GM19438 (cell line): ENCODE data around the gene PLXNA4.

Experiments used
- ATAC-seq: cut with Tn5 transposase; IDR thresholded peaks from one replicate; pipeline ENCODE4 v1.9.1; 2021; ENCODE audit warnings: low read depth; ENCODE audit not compliant: unreplicated experiment

The PLXNA4 gene

GRCh38 chr7:132485136-132485535 is 91.1 kb downstream of the PLXNA4 start:
- no peak for ATAC-seq

GRCh38 chr7:132482866-132483265 is 93.4 kb downstream of the PLXNA4 start:
- ATAC-seq, result no peak

- no peak for ATAC-seq
Observed at GRCh38 chr7:132480534-132480933, 95.7 kb downstream of the PLXNA4 start.

- no peak for ATAC-seq
Observed at GRCh38 chr7:132476541-132476940, 99.7 kb downstream of the PLXNA4 start.

- no peak for ATAC-seq
Observed at GRCh38 chr7:132475669-132476116, 100.6 kb downstream of the PLXNA4 start.

GRCh38 chr7:132475037-132475668 is 101.1 kb downstream of the PLXNA4 start:
- ATAC-seq, result no peak

GRCh38 chr7:132472463-132473120 is 103.7 kb downstream of the PLXNA4 start:
- no peak for ATAC-seq

GRCh38 chr7:132471515-132471914 is 104.8 kb downstream of the PLXNA4 start:
- no peak for ATAC-seq

GRCh38 chr7:132469681-132470080 is 106.6 kb downstream of the PLXNA4 start:
- no peak for ATAC-seq

- ATAC-seq, result no peak
Observed at GRCh38 chr7:132469264-132469663, 107.0 kb downstream of the PLXNA4 start.

GRCh38 chr7:132466367-132466766 is 109.9 kb downstream of the PLXNA4 start:
- ATAC-seq, result no peak

- no peak for ATAC-seq
Observed at GRCh38 chr7:132465516-132465915, 110.8 kb downstream of the PLXNA4 start.

- ATAC-seq, result no peak
Observed at GRCh38 chr7:132464740-132465139, 111.5 kb downstream of the PLXNA4 start.

GRCh38 chr7:132463922-132464321 is 112.3 kb downstream of the PLXNA4 start:
- no peak for ATAC-seq

GRCh38 chr7:132462478-132462877 is 113.8 kb downstream of the PLXNA4 start:
- ATAC-seq, result no peak

- no peak for ATAC-seq
Observed at GRCh38 chr7:132461032-132461592, 115.2 kb downstream of the PLXNA4 start.

GRCh38 chr7:132458729-132459128 is 117.5 kb downstream of the PLXNA4 start:
- no peak for ATAC-seq

GRCh38 chr7:132457658-132458057 is 118.6 kb downstream of the PLXNA4 start:
- no peak for ATAC-seq

GRCh38 chr7:132456418-132456817 is 119.9 kb downstream of the PLXNA4 start:
- no peak for ATAC-seq

GRCh38 chr7:132455378-132455777 is 120.9 kb downstream of the PLXNA4 start:
- ATAC-seq, result no peak

GRCh38 chr7:132453826-132454225 is 122.4 kb downstream of the PLXNA4 start:
- ATAC-seq, result no peak

- no peak for ATAC-seq
Observed at GRCh38 chr7:132451161-132451560, 125.1 kb downstream of the PLXNA4 start.
